PC-3 (cell line): ENCODE results near the gene KBTBD3. TPM values are rescaled to one million over a fixed set of nuclear protein-coding genes. Genes with fewer than 3 reads are reported as not detected.

Source experiments
- ATAC-seq: fragments of 200-7000 bp; cut with Tn5 transposase; 2 replicates; pipeline ENCODE4 v1.9.1; 2020; ENCODE audit warnings: mild to moderate bottlenecking, moderate library complexity
- Bru-seq: library from RNA; stranded (reverse); fragments of 400-500 nt; gene quantifications from one replicate; lab custom pipeline; 2021; lab: Mats Ljungman, UMichigan
- BruChase-seq, 2 experiments: library from RNA; stranded (reverse); fragments of 400-500 nt; gene quantifications; one replicate each; lab custom pipeline; 2021; lab: Mats Ljungman, UMichigan
- BruUV-seq: library from RNA; stranded (reverse); fragments of 400-500 nt; replicated peaks from 2 replicates; lab custom pipeline; 2021; lab: Mats Ljungman, UMichigan
- CTCF ChIA-PET: fragments of 300-600 bp; sonication (Branson Sonifier 250); formaldehyde crosslinking; loops from one replicate; lab custom pipeline; 2022; ENCODE audit warnings: antibody characterized with exemption; lab: Charles Lee
- POLR2A ChIA-PET: fragments of 300-600 bp; sonication (Branson Sonifier 250); formaldehyde crosslinking; loops from one replicate; lab custom pipeline; 2022; ENCODE audit warnings: antibody characterized with exemption; ENCODE audit not compliant: unreplicated experiment; lab: Charles Lee
- DNase-seq: peaks from one replicate; pipeline ENCODE4 v3.0.0-alpha.2; 2015
- H2AFZ ChIP-seq: fragments of 300-600 bp; sonication (generic); 2 replicates; pipeline ENCODE4 v1.6.0; 2016; ENCODE audit warnings: antibody characterized with exemption, low read length
- H3F3A ChIP-seq: fragments of 300-600 bp; sonication (generic); one replicate; pipeline ENCODE4 v1.6.0; 2017; ENCODE audit warnings: antibody characterized with exemption, low read length, control low read depth, mild to moderate bottlenecking; ENCODE audit not compliant: unreplicated experiment
- H3K27ac ChIP-seq: fragments of 300-600 bp; sonication (generic); 2 replicates; pipeline ENCODE4 v1.5.1; 2016; ENCODE audit warnings: mild to moderate bottlenecking, low read length
- H3K27me3 ChIP-seq: fragments of 300-600 bp; sonication (generic); 2 replicates; pipeline ENCODE4 v1.6.1; 2016; ENCODE audit warnings: low read length, mixed read lengths
- H3K36me3 ChIP-seq: fragments of 300-600 bp; sonication (generic); 2 replicates; pipeline ENCODE4 v1.6.1; 2016; ENCODE audit warnings: low read depth, mixed run types, low read length, mixed read lengths
- H3K4me1 ChIP-seq: fragments of 300-600 bp; sonication (generic); 2 replicates; pipeline ENCODE4 v1.5.1; 2016; ENCODE audit warnings: low read length; ENCODE audit not compliant: insufficient read depth
- H3K4me2 ChIP-seq: fragments of 300-600 bp; sonication (generic); 2 replicates; pipeline ENCODE4 v1.6.0; 2016; ENCODE audit warnings: low read length
- H3K4me3 ChIP-seq: fragments of 300-600 bp; sonication (generic); 2 replicates; pipeline ENCODE4 v1.5.1; 2016; ENCODE audit warnings: mild to moderate bottlenecking, low read length, mixed read lengths
- H3K79me2 ChIP-seq: fragments of 300-600 bp; sonication (generic); 2 replicates; pipeline ENCODE4 v1.6.1; 2017; ENCODE audit warnings: low read length, mixed read lengths
- H3K9ac ChIP-seq: fragments of 300-600 bp; sonication (generic); 2 replicates; pipeline ENCODE4 v1.6.0; 2016; ENCODE audit warnings: mild to moderate bottlenecking, low read length
- H3K9me2 ChIP-seq: fragments of 300-600 bp; sonication (generic); replicated peaks from 2 replicates; pipeline ENCODE4 v1.6.1; 2016; ENCODE audit warnings: mixed run types, low read length, mixed read lengths
- H3K9me3 ChIP-seq: fragments of 300-600 bp; sonication (generic); 2 replicates; pipeline ENCODE4 v1.6.1; 2016; ENCODE audit warnings: low read length, mixed read lengths
- H4K20me1 ChIP-seq: fragments of 300-600 bp; sonication (generic); 2 replicates; pipeline ENCODE4 v1.6.1; 2016; ENCODE audit warnings: low read length, mixed read lengths
- EZH2 ChIP-seq: fragments of 300-600 bp; sonication (generic); IDR thresholded peaks from one replicate; pipeline ENCODE4 v1.6.1; 2017; ENCODE audit warnings: antibody characterized with exemption, mild to moderate bottlenecking, low read length; ENCODE audit not compliant: unreplicated experiment
- EZH2phosphoT487 ChIP-seq: fragments of 300-600 bp; sonication (generic); IDR thresholded peaks from 2 replicates; pipeline ENCODE4 v1.6.1; 2018; ENCODE audit warnings: mild to moderate bottlenecking, antibody characterized with exemption, low read length, borderline replicate concordance
- intact Hi-C: fragments of 100-400 bp; cut with micrococcal nuclease; formaldehyde crosslinking; loops from 2 replicates; pipeline ENCODE4 v1.9.0; 2023
- long read RNA-seq: library from polyadenylated mRNA; unstranded; transcript quantifications from one replicate; pipeline ENCODE4 v2.0.0, GENCODE V29; 2021; ENCODE audit not compliant: unreplicated experiment
- total RNA-seq: library from RNA; depleted of rRNA; stranded (reverse); fragments of >200 nt; gene quantifications from 2 replicates; pipeline ENCODE4 v1.2.3, GENCODE V29; 2014; rRNA removed
- TF ChIP-seq, protein P1 (sequence below): fragments of 300-600 bp; sonication (generic); conservative IDR thresholded peaks from 2 replicates; pipeline ENCODE4 v1.5.1; 2017; ENCODE audit warnings: antibody characterized with exemption, low read depth, mild to moderate bottlenecking, low read length

KBTBD3 gene, protein sequence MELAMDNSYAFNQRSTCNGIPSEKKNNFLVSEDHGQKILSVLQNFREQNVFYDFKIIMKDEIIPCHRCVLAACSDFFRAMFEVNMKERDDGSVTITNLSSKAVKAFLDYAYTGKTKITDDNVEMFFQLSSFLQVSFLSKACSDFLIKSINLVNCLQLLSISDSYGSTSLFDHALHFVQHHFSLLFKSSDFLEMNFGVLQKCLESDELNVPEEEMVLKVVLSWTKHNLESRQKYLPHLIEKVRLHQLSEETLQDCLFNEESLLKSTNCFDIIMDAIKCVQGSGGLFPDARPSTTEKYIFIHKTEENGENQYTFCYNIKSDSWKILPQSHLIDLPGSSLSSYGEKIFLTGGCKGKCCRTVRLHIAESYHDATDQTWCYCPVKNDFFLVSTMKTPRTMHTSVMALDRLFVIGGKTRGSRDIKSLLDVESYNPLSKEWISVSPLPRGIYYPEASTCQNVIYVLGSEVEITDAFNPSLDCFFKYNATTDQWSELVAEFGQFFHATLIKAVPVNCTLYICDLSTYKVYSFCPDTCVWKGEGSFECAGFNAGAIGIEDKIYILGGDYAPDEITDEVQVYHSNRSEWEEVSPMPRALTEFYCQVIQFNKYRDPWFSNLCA
- total RNA-seq: 2.0 and 3.9 TPM in 2 replicates
- Bru-seq, nascent RNA: percentile 52 among the genes with signal in this experiment
- BruChase-seq, experiment 1, labeled RNA remaining after a 6-hour chase: percentile 41 among the genes with signal in this experiment
- percentile 51 among the genes with signal in this experiment for BruChase-seq, experiment 2, labeled RNA remaining after a 2-hour chase
- long read RNA-seq, transcript KBTBD3-201 (3 exons, 3,751 nt): major isoform, 6 of 14 reads
- long read RNA-seq, partial matches to known transcripts: 0 of 14 reads
- long read RNA-seq, other reads (novel, unspliced or antisense): 3 of 14 reads

DNA sequence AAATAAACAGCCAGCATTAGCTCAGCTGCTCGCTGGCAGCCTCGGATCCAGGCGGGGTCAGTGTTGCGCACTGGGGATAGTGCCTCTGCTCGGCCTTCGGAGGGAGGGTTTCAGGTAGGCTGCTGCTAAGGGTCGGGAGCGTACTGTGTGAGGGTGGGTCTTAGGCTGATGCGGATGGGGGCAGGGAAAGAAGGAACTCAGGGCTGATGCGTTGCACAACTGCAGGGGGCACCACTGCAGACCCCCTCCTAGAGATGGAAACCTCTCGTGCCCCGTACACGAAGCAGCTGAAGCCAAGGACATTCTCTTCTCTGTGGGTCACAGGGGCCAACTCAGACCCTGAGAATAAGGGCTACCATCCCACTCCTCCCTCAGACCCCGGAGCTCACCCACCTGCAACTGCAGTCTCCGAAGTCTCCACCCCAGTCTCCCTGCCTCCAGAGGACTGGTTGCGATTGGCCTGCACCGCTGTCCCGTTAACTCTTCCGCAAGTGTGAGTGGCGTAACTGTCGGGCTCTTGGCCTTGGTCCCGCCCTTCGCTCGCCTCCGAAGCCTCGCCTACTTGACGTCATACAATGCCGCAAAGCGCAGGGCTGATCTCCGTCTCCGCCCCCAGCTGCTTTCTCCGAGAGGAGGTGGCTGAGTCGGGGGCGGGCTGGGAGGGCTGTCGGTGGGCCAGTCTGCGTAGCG, at the start of gene KBTBD3:
Gene KBTBD3, minus strand, starts transcription at position 429 of the 690 bp plus-strand sequence. CDS start 18,250 bp downstream, outside the sequence.
- Histone ChIP-seq H3K36me3 (peaks cover 20% of the 10 kb centered on the region), H3K27me3 (no peaks in the 10 kb centered on the region), H3K9ac (peak within 1 kb of the TSS; percentile 97), H3K9me3 (no peaks in the 10 kb centered on the region), H4K20me1 (peaks cover 7% of the 10 kb centered on the region; the same call in 1 of the 2 replicates), H3K4me1 (peaks cover 20% of the 10 kb centered on the region), H2AFZ (peak within 1 kb of the TSS; percentile 96), H3K9me2 (no peaks in the 10 kb centered on the region), H3K27ac (peak within 1 kb of the TSS; percentile 65), H3F3A (no peaks in the 10 kb centered on the region), H3K79me2 (peaks cover 43% of the 10 kb centered on the region), H3K4me2 (peak within 1 kb of the TSS; percentile 90), H3K4me3 (peak within 1 kb of the TSS; percentile 91)
- TF ChIP-seq EZH2: no peak
- TF ChIP-seq, protein P1, sequence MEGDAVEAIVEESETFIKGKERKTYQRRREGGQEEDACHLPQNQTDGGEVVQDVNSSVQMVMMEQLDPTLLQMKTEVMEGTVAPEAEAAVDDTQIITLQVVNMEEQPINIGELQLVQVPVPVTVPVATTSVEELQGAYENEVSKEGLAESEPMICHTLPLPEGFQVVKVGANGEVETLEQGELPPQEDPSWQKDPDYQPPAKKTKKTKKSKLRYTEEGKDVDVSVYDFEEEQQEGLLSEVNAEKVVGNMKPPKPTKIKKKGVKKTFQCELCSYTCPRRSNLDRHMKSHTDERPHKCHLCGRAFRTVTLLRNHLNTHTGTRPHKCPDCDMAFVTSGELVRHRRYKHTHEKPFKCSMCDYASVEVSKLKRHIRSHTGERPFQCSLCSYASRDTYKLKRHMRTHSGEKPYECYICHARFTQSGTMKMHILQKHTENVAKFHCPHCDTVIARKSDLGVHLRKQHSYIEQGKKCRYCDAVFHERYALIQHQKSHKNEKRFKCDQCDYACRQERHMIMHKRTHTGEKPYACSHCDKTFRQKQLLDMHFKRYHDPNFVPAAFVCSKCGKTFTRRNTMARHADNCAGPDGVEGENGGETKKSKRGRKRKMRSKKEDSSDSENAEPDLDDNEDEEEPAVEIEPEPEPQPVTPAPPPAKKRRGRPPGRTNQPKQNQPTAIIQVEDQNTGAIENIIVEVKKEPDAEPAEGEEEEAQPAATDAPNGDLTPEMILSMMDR: peak; percentile 74
- ChIA-PET CTCF (interaction anchor here (0.6 to 0.9 kb wide), 2 partner anchors 104 to 214 kb away, joined by 3 to 6 read pairs; no protein-coding TSS in a partner anchor), POLR2A (interaction anchor here (0.5 to 0.6 kb wide), 11 partner anchors 10 to 1763 kb away, joined by 3 to 9 read pairs (median 5); no protein-coding TSS in a partner anchor)
- TSS peak; percentile 63 for BruUV-seq
- DNase-seq: peak; percentile 100
- ATAC-seq: peak; percentile 93
- intact Hi-C loops: loop anchor here (1.0 to 5.0 kb wide), 4 partner anchors 55 to 205 kb away; partner anchors contain the start of gene MSANTD4

DNA sequence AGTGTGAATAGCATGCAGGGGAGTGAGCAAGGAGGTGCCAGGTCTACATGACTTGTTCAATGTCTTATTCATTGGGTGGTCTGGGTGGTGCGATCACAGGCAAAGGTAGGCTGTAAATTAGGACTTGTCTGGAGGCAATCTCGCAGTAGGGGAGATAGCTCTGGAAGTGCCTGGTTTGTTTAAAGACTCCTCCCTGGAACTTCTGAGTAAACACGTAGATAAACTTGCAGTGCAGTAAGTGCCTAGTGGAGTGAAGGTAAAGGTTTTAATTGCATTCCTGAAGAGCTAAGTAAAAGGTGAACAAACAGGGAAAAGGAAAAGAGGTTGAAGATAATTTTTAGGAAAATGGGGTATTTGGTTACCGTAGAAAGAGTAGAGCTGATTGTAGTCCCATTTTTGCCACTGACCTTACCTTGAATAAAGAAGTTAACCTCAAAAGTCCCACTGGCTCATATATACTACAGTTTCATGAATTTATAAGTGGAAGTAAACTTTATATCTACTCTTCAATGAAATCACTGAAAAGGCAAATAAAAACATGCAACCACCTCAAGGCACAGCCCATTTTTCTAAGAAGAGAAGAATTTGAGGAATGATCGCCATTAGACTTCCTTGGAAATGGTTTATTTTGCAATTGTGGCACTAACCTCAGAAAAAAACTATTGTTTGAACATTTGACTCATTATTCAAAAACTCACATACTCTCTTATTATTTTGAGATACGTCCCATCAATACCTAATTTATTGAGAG, 44.6 kb upstream of the KBTBD3 start:
- Histone ChIP-seq H3F3A (no peaks in the 10 kb centered on the region), H4K20me1 (no peaks in the 10 kb centered on the region), H3K36me3 (no peaks in the 10 kb centered on the region), H3K4me2 (peak overlapping the region; percentile 71), H3K9me2 (no peaks in the 10 kb centered on the region), H3K79me2 (no peaks in the 10 kb centered on the region), H3K4me3 (peak overlapping the region; percentile 30; the same call in 1 of the 2 replicates), H3K27ac (peak overlapping the region; percentile 5; the same call in 1 of the 2 replicates), H3K9ac (no peak overlapping the region), H3K27me3 (no peaks in the 10 kb centered on the region), H2AFZ (peak overlapping the region; percentile 54), H3K9me3 (no peaks in the 10 kb centered on the region), H3K4me1 (peaks cover 12% of the 10 kb centered on the region)
- TF ChIP-seq, protein P1: no peak
- no peak for TF ChIP-seq EZH2
- no peak for TF ChIP-seq EZH2phosphoT487
- peak; percentile 74 for DNase-seq
- peak; percentile 92 for ATAC-seq
- no TSS peak for BruUV-seq
- intact Hi-C loops: no loop called here
- ChIA-PET CTCF (no interaction called here), POLR2A (interaction anchor here (0.6 to 0.7 kb wide), 3 partner anchors 15 to 919 kb away, joined by 3 to 6 read pairs (median 6); no protein-coding TSS in a partner anchor)
